ENCODE measurements around the gene ZNF12.

- TF ChIP-seq POLR2A (IDR thresholded peaks at IDR 0.05) (no peak), CTCF (IDR thresholded peaks at IDR 0.05 in 4 of 5, conservative IDR thresholded peaks at IDR 0.05 in 1 of 5) (no peak)
Observed at GRCh38 chr7:6640246-6640721, 66.5 kb downstream of the ZNF12 start.
